Measurements from ENCODE around the gene LEF1. TPM values are rescaled to one million over a fixed set of nuclear protein-coding genes. Genes with fewer than 3 reads are reported as not detected.

LEF1 gene
- total and polyA plus RNA-seq, 2 of the 8 experiments (the other 6 are each of a cell fraction or from before 2014, with no cell fraction given), result 2.6 to 5.2 TPM

DNA sequence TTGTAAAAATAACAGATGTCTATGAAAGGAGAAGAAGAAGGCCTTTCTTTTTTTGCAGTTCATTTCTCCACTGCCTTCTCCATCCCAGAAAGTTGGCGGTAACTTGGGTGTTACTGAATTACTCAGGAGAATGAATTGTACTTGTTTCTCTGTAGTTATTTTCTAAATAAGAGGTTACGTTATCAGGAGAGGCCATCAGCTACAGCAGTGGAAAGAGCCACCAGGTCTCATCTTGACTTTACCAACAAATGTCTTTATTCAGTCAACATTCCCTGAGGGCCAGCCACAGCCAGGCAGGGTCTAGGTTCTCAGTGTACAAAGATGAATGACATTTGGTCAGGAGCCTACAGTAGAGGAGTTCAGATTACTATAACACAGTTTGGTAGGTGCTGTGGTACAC lies 170.9 kb downstream of the LEF1 start (continued):
- TF ChIP-seq EP300 (IDR thresholded peaks at IDR 0.05; ENCODE audit: borderline replicate concordance in 1 of 2, low read depth in 2 of 2, low read length in 2 of 2) (no peak), BCL11A (IDR thresholded peaks at IDR 0.05; ENCODE audit: low read depth in 2 of 2, low read length in 2 of 2) (no peak), CHD2 (IDR thresholded peaks at IDR 0.05; ENCODE audit: low read length) (no peak), EZH2 (IDR thresholded peaks at IDR 0.05; ENCODE audit: low read depth, low read length, severe bottlenecking) (no peak), HDAC2 (IDR thresholded peaks at IDR 0.05; ENCODE audit: borderline replicate concordance in 1 of 2, low read depth in 2 of 2, low read length in 2 of 2) (no peak), RXRA (IDR thresholded peaks at IDR 0.05; ENCODE audit: insufficient read depth, low read depth, low read length) (no peak), CTBP2 (IDR thresholded peaks at IDR 0.05; ENCODE audit: borderline replicate concordance, insufficient read depth, insufficient read length, low read length) (no peak), KDM1A (IDR thresholded peaks at IDR 0.05; ENCODE audit: borderline replicate concordance, low read length) (no peak)

Other genes starting within 250 kb of the LEF1 start
- 5.0 and 5.2 TPM in 2 replicates for gene CYP2U1, start 237.4 kb downstream of the LEF1 start, total RNA-seq (2021; fragmentation: NEBNext Ultra II Directional; extraction: Animal tissue kit (Norgen Biotek cat#: 25700))
- 2.3 and 3.1 TPM in 2 replicates for gene CYP2U1, start 237.4 kb downstream of the LEF1 start, polyA plus RNA-seq (2011; rRNA removed)
- 49.2 and 54.4 TPM in 2 replicates for gene HADH, start 179.0 kb downstream of the LEF1 start, total RNA-seq (2021; fragmentation: NEBNext Ultra II Directional; extraction: Animal tissue kit (Norgen Biotek cat#: 25700))
- 32.4 and 47.5 TPM in 2 replicates for gene HADH, start 179.0 kb downstream of the LEF1 start, polyA plus RNA-seq (2011; rRNA removed)

Measured in H1 (cell line).